T-helper 1 cell treated with Interleukin-12 subunit alpha and Interleukin-12 subunit beta and Interleukin-4 antibody, amounts not matched to agents 30 μg/mL and 1 μg/mL, for 36 hours (primary cell): Measurements from ENCODE around the gene TIMM13.
"Not testable (repeated sequence)": the region's sequence is repeated elsewhere in the genome, so short reads cannot be mapped to it uniquely, and the experiment has no call there.

Experiments used
- H3K27ac Mint-ChIP-seq: one replicate; pipeline ENCODE4 v1.8.0; 2021; ENCODE audit warnings: mild to moderate bottlenecking, mixed read lengths
- H3K27me3 Mint-ChIP-seq: one replicate; pipeline ENCODE4 v1.8.0; 2021; ENCODE audit warnings: low read depth, mixed read lengths
- H3K36me3 Mint-ChIP-seq: one replicate; pipeline ENCODE4 v1.8.0; 2021; ENCODE audit warnings: low read depth, mixed read lengths
- H3K4me1 Mint-ChIP-seq: one replicate; pipeline ENCODE4 v1.8.0; 2021; ENCODE audit warnings: low read depth, mixed read lengths
- H3K4me3 Mint-ChIP-seq: one replicate; pipeline ENCODE4 v1.8.0; 2021; ENCODE audit warnings: mild to moderate bottlenecking, moderate library complexity, mixed read lengths
- H3K9me3 Mint-ChIP-seq: one replicate; pipeline ENCODE4 v1.8.0; 2021; ENCODE audit warnings: mixed read lengths

Gene TIMM13

DNA sequence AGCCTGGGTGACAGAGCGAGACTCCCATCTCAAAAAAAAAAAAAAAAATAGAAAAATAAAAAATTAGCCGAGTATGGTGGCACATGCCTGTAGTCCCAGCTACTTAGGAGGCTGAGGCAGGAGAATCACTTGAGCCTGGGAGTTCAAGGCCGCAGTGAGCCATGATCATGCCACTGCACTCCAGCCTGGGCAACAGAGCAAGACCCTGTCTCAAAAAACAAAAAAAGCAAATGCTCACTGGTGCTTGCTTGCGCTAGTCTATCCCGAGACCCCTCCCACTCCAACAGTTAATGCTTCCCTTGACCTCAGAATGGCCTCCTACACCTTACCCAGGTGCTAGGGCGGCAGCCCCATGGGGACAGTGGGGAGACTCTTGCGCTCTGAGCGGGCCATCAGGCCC, 9.9 kb downstream of the TIMM13 start:
- H3K27ac Mint-ChIP-seq, H3K4me3 Mint-ChIP-seq, H3K9me3 Mint-ChIP-seq: not testable (repeated sequence)

DNA sequence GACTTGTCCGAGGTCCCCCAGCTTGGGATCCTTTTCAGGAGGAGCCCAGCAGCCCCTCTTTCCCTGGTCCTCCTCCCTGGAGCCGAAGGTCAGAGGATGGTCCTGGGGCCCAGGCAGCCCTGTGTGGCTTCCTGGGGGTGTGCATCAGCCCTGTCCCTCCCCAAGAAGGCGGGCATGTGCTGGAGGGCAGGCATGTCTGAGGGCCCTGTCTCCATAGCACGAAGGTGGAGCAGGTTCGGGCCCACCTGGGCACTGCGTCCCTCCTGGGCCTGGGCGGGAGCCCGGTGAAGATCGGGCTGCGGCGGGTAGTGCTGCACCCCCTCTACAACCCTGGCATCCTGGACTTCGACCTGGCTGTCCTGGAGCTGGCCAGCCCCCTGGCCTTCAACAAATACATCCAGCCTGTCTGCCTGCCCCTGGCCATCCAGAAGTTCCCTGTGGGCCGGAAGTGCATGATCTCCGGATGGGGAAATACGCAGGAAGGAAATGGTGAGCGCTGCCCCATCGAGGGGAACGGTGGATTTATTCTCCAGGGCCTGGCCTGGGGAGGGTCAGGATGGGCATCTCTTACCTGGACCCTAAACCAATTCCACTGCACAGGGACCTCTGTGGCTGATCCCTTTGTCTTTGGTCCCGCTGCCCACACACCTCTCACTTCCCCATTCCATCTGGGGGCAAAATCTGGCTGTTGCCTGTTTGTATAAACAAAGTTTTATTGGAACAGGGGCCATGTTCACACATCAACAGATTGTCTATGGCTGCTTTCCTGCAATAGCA, 10.9 kb downstream of the TIMM13 start:
- Mint-ChIP-seq H3K4me1 (peaks cover 2% of the 10 kb centered on the region), H3K36me3 (no peaks in the 10 kb centered on the region), H3K4me3 (no peak overlapping the region), H3K27ac (no peak overlapping the region), H3K9me3 (no peaks in the 10 kb centered on the region), H3K27me3 (no peaks in the 10 kb centered on the region)

More for the DNA sequence above, 9.9 kb downstream of the TIMM13 start:
- not testable (repeated sequence) for H3K36me3 Mint-ChIP-seq, H3K27me3 Mint-ChIP-seq, H3K4me1 Mint-ChIP-seq

DNA sequence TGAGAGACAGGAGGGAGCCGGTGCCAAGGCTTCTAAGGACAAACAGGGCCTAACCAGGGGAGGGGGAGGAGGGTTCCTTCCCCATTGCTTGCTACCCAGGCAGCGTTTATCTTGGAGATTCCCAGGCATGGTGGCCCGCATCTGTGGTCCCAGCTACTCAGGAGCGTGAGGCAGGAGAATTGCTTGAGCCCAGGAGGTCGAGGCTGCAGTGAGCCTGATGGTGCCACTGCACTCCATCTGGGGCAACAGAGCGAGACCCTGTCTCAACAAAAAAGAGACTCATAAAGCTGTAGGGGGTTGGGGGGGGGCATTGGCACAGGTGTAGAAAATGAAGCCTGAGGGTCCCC, 11.4 kb downstream of the TIMM13 start:
- H3K9me3 Mint-ChIP-seq: no peaks in the 10 kb centered on the region
- no peaks in the 10 kb centered on the region for H3K27me3 Mint-ChIP-seq
- no peak overlapping the region for H3K4me3 Mint-ChIP-seq
- no peaks in the 10 kb centered on the region for H3K36me3 Mint-ChIP-seq
- H3K27ac Mint-ChIP-seq: no peak overlapping the region
- peaks cover 2% of the 10 kb centered on the region for H3K4me1 Mint-ChIP-seq

DNA sequence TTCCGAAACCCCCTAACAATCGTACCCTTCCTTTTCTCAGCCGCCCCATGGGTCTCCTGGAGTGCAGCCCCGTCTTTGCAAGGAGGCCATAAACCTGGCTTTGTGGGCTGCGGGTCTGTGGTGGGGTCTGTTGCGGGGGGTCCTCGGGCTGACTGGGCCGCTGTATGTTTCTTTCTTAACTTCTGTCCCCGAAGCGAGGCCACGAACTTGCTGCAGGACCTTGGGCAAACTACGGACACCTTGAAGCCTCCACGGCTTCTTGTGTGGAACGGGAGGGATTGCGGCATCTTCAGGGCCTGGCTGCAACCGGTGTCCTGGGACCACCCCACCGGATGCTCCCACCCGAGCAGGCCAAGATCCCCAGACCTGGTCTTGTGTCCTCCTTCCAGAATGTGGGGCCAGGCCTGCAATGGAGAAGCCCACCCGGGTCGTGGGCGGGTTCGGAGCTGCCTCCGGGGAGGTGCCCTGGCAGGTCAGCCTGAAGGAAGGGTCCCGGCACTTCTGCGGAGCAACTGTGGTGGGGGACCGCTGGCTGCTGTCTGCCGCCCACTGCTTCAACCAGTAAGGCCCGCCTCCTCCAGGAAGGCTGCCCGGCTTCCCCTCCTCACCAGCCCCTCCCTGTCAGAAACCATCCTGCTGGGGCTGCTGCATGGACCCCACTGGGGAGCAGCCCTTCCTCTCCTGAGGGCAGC, 12.0 kb downstream of the TIMM13 start:
- Mint-ChIP-seq H3K9me3 (peaks cover 4% of the 10 kb centered on the region), H3K36me3 (no peaks in the 10 kb centered on the region), H3K27me3 (no peaks in the 10 kb centered on the region), H3K27ac (no peak overlapping the region), H3K4me1 (peaks cover 2% of the 10 kb centered on the region), H3K4me3 (no peak overlapping the region)

DNA sequence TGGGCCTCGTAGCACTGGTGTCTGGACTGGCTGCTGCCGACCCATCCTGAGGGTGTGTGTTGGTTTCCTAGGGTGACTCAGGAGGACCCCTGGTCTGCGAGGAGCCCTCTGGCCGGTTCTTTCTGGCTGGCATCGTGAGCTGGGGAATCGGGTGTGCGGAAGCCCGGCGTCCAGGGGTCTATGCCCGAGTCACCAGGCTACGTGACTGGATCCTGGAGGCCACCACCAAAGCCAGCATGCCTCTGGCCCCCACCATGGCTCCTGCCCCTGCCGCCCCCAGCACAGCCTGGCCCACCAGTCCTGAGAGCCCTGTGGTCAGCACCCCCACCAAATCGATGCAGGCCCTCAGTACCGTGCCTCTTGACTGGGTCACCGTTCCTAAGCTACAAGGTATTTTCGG, 13.8 kb downstream of the TIMM13 start:
- H3K27me3 Mint-ChIP-seq: no peaks in the 10 kb centered on the region
- no peak overlapping the region for H3K4me3 Mint-ChIP-seq
- peaks cover 4% of the 10 kb centered on the region for H3K9me3 Mint-ChIP-seq
- no peak overlapping the region for H3K27ac Mint-ChIP-seq
- no peaks in the 10 kb centered on the region for H3K36me3 Mint-ChIP-seq
- H3K4me1 Mint-ChIP-seq: peaks cover 2% of the 10 kb centered on the region

DNA sequence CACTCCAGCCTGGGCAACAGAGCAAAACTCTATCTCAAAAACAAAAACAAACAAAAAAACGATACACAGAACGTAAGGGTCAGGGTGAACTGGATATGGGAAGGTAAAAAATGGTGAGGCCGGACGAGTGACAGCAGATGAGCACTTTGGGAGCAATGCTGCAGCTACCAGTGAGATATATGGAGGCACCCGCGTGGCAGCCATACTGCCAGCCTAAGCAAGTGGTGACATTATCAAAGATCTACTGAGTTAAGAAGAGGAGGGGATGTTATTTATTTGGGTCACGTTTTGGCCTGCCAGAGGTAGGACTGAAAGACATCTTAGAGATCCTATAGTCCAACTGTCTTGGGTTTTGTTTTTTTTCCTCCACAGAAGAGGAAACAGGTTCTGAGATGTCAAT, 14.2 kb downstream of the TIMM13 start:
- H3K4me1 Mint-ChIP-seq: peaks cover 2% of the 10 kb centered on the region
- no peak overlapping the region for H3K4me3 Mint-ChIP-seq
- H3K9me3 Mint-ChIP-seq: peaks cover 4% of the 10 kb centered on the region
- H3K36me3 Mint-ChIP-seq: no peaks in the 10 kb centered on the region
- no peaks in the 10 kb centered on the region for H3K27me3 Mint-ChIP-seq
- H3K27ac Mint-ChIP-seq: no peak overlapping the region

DNA sequence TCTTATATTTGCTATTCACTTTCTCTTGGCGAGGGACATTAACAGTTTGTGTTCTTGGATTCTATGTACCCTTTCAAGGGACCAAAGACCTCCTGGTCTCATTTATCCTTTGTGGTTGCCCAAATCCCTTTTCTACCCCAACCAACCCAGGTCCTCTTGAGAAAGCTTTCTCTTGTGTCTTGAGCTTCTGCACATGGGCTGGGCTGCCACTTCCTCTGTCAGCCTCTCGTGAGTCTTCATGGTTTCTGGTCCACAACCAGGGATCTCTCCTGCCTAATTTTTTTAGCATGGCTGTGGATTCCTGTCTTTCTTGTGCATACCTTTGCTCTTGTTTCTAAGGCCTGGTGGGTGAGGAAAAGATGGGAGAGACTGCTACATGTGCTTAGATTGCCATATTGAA, 14.9 kb downstream of the TIMM13 start:
- Mint-ChIP-seq H3K4me3 (no peak overlapping the region), H3K4me1 (peaks cover 2% of the 10 kb centered on the region), H3K27me3 (no peaks in the 10 kb centered on the region), H3K27ac (no peak overlapping the region), H3K9me3 (peaks cover 4% of the 10 kb centered on the region), H3K36me3 (no peaks in the 10 kb centered on the region)

DNA sequence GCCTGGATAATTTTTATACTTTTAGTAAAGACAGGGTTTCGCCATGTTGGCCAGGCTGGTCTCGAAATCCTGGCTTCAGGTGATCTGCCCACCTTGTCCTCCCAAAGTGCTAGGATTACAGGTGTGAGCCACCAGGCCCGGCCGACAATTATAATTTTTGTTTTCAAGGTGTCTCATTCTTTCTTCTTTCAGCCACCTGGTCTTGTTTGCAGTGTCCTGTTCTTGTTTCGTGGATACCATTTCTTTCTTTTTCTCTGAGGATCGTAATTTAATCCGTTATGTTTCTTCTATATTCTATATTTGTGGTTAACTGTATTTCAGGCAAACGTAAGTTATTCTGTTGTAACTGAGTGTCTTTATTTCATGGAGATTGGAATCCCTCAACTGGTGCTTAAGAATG, 15.7 kb downstream of the TIMM13 start:
- Mint-ChIP-seq H3K4me1 (peaks cover 2% of the 10 kb centered on the region), H3K4me3 (no peak overlapping the region), H3K27me3 (no peaks in the 10 kb centered on the region), H3K27ac (no peak overlapping the region), H3K36me3 (no peaks in the 10 kb centered on the region), H3K9me3 (peaks cover 4% of the 10 kb centered on the region)

DNA sequence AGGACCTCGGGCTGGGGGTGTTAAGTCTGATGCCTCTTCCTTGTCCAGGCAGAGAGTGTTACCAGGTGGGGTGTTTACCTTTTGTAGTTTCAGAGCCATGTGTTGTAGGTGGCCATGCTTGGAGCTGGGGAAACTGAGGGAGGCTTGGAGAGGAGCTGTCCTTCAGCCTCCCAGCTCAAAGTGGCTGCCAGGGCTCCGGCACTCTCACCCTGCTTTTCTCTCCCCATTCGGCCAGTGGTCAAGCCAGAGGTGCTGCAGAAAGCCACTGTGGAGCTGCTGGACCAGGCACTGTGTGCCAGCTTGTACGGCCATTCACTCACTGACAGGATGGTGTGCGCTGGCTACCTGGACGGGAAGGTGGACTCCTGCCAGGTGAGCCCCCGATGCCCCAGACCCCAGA, 17.4 kb downstream of the TIMM13 start:
- peaks cover 2% of the 10 kb centered on the region for H3K4me1 Mint-ChIP-seq
- no peaks in the 10 kb centered on the region for H3K36me3 Mint-ChIP-seq
- no peak overlapping the region for H3K27ac Mint-ChIP-seq
- H3K27me3 Mint-ChIP-seq: no peaks in the 10 kb centered on the region
- no peak overlapping the region for H3K4me3 Mint-ChIP-seq
- peaks cover 4% of the 10 kb centered on the region for H3K9me3 Mint-ChIP-seq

DNA sequence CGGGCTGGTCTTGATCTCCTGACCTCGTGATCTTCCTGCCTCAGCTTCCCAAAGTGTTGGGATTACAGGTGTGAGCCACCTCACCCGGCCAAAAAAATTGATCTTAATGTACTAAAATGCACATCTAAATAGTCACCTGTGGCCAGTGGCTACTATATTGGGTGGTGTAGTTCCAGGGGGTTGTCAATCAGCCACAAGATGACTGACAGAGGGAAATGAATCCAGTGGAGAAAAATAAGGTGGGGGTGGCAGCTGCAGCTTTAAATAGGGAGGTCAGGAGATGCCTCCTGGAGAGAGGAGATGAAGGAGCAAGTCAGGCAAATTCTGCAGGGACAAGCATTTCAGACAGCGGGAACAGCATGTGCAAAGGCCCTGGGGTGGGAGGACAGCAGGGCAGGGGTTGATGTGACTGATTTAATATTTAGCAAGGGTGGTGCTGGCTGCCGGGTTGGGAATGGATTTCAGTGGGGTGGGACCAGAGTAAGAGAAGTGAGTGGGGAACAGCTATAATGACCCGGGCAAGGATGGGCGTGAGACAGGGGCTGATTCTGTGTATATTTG, 18.0 kb downstream of the TIMM13 start:
- peaks cover 2% of the 10 kb centered on the region for H3K4me1 Mint-ChIP-seq
- no peaks in the 10 kb centered on the region for H3K36me3 Mint-ChIP-seq
- H3K27ac Mint-ChIP-seq: no peak overlapping the region
- H3K4me3 Mint-ChIP-seq: no peak overlapping the region
- H3K27me3 Mint-ChIP-seq: no peaks in the 10 kb centered on the region
- H3K9me3 Mint-ChIP-seq: peaks cover 4% of the 10 kb centered on the region

DNA sequence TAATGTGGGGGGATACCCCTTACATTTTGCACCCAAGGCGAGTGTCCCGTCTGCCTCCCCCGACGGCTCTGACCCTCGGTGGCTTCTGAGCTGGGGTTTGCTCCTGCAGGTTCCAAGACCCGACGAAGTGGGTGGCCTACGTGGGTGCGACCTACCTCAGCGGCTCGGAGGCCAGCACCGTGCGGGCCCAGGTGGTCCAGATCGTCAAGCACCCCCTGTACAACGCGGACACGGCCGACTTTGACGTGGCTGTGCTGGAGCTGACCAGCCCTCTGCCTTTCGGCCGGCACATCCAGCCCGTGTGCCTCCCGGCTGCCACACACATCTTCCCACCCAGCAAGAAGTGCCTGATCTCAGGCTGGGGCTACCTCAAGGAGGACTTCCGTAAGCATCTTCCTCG, 19.1 kb downstream of the TIMM13 start:
- no peaks in the 10 kb centered on the region for H3K36me3 Mint-ChIP-seq
- no peak overlapping the region for H3K4me3 Mint-ChIP-seq
- peaks cover 4% of the 10 kb centered on the region for H3K9me3 Mint-ChIP-seq
- H3K27me3 Mint-ChIP-seq: no peaks in the 10 kb centered on the region
- H3K27ac Mint-ChIP-seq: no peak overlapping the region
- peaks cover 2% of the 10 kb centered on the region for H3K4me1 Mint-ChIP-seq

DNA sequence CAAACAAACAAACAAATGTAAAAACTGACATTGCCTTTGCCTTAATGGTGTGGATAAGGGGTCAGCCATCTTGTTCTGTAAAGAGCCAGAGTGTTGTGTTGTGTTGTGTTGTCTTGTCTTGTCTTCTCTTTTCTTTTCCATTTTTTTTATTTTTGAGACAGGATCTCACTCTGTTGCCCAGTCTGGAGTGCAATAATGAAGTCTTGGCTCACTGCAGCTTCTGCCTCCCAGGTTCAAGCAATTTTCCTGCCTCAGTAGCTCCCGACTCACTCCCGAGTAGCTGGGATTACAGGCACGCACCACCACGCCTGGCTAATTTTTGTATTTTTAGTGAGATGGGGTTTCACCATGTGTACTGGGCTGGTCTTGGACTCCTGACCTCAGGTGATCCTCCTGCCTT, 27.8 kb downstream of the TIMM13 start:
- no peaks in the 10 kb centered on the region for H3K4me1 Mint-ChIP-seq
- no peaks in the 10 kb centered on the region for H3K9me3 Mint-ChIP-seq

DNA sequence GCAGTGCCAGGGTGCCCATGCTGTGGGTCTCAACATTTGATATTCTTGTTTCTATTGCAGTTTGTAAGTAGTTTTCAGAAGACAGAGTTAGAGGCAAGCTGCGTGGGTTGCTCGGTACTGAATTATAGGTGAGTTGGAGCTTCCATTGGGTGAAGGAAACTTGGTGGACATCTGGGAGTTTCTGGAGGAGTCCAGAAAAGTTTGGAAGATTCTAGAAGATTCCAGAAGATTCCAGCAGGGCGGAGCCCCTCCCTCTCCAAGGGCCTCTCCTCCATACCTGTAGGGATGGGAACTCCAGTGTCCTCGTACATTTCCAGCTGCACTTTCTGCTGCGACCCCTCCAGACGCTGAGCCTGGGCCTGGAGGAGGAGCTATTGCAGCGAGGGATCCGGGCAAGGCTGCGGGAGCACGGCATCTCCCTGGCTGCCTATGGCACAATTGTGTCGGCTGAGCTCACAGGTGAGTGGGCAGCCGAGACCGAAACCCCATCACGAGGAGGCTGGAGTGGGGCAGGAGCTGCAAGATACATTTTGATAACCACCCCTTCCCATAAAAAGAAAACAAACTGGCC, 28.6 kb downstream of the TIMM13 start:
- no peak overlapping the region for H3K27ac Mint-ChIP-seq
- no peaks in the 10 kb centered on the region for H3K36me3 Mint-ChIP-seq
- H3K4me3 Mint-ChIP-seq: no peak overlapping the region
- no peaks in the 10 kb centered on the region for H3K9me3 Mint-ChIP-seq
- no peaks in the 10 kb centered on the region for H3K27me3 Mint-ChIP-seq
- H3K4me1 Mint-ChIP-seq: peaks cover 2% of the 10 kb centered on the region

More for the DNA sequence above, 27.8 kb downstream of the TIMM13 start:
- no peaks in the 10 kb centered on the region for H3K27me3 Mint-ChIP-seq
- H3K4me3 Mint-ChIP-seq: no peak overlapping the region
- H3K27ac Mint-ChIP-seq: no peak overlapping the region
- no peaks in the 10 kb centered on the region for H3K36me3 Mint-ChIP-seq

DNA sequence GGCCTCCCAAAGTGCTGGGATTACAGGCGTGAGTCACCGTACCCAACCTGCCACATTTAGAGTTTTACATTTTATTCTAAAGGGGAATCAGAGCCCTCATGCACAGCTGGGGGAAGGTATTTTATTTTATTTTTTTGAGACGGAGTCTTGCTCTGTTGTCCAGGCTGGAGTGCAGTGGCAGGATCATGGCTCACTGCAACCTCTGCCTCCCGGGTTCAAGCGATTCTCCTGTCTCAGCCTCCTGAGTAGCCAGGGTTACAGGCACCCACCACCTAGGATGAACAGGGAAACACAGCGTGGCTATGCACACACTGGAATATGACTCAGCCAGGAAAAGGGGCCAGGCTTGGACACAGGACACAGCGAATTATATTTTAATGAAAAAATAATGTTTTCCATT, 30.2 kb downstream of the TIMM13 start:
- not testable (repeated sequence) for H3K9me3 Mint-ChIP-seq, H3K27me3 Mint-ChIP-seq, H3K36me3 Mint-ChIP-seq, H3K27ac Mint-ChIP-seq, H3K4me1 Mint-ChIP-seq, H3K4me3 Mint-ChIP-seq

DNA sequence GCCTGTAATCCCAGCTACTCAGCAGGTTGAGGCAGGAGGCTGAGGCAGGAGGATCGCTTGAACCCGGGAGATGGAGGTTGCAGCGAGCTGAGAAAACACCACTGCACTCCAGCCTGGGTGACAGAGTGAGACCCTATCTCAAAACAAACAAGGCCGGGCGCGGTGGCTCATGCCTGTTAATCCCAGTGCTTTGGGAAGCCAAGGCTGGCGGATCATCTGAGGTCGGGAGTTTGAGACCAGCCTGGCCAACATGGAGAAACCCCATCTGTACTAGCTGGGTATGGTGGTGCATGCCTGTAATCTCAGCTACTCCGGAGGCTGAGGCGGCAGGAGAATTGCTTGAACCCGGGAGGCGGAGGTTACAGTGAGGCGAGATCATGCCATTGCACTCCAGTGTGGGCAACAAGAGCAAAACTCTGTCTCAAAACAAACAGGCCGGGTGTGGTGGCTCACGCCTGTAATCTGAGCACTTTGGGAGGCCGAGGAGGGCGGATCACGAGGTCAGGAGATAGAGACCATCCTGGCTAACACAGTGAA, 32.0 kb downstream of the TIMM13 start:
- not testable (repeated sequence) for H3K27ac Mint-ChIP-seq, H3K4me1 Mint-ChIP-seq, H3K9me3 Mint-ChIP-seq, H3K36me3 Mint-ChIP-seq, H3K4me3 Mint-ChIP-seq, H3K27me3 Mint-ChIP-seq
